Renal pelvis (tissue), 12 donors: Measurements from ENCODE around the gene CALML3. TPM values are rescaled to one million over a fixed set of nuclear protein-coding genes. Genes with fewer than 3 reads are reported as not detected.
"Not testable (repeated sequence)": the region's sequence is repeated elsewhere in the genome, so short reads cannot be mapped to it uniquely, and the experiment has no call there.

Experiments
- DNase-seq: peaks from one replicate; pipeline ENCODE4 v3.0.0-alpha.2; 2013
- long read RNA-seq, 16 experiments: transcript quantifications; one replicate each; lab custom pipeline, GENCODE V29; 2026
- polyA plus RNA-seq, 3 donors: library from polyadenylated mRNA; unstranded; fragments of 120-200 nt; gene quantifications; one replicate each; pipeline ENCODE4 v1.2.1, GENCODE V29; 2013; ENCODE audit not compliant: insufficient read length in 3 of 3

CALML3 gene
- under 1 TPM in 1 of 3 donors, not detected in 2; 0.03 TPM for polyA plus RNA-seq
- long read RNA-seq, donor 1: 0 reads
- long read RNA-seq, donor 2, partial matches to known transcripts: 0 of 3 reads
- long read RNA-seq, donor 2, other reads (novel, unspliced or antisense): 0 of 3 reads
- long read RNA-seq, donor 3: 0 reads
- long read RNA-seq, donor 4: 0 reads
- long read RNA-seq, donor 5: 0 reads
- long read RNA-seq, donor 6: 0 reads
- long read RNA-seq, donor 7, partial matches to known transcripts: 0 of 1 reads
- long read RNA-seq, donor 7, other reads (novel, unspliced or antisense): 0 of 1 reads
- long read RNA-seq, donor 8, partial matches to known transcripts: 0 of 1 reads
- long read RNA-seq, donor 8, other reads (novel, unspliced or antisense): 0 of 1 reads
- long read RNA-seq, donor 9: 0 reads
- long read RNA-seq, donor 10: 0 reads
- long read RNA-seq, donor 11: 0 reads
- long read RNA-seq, donor 12, partial matches to known transcripts: 0 of 2 reads
- long read RNA-seq, donor 12, other reads (novel, unspliced or antisense): 0 of 2 reads
- long read RNA-seq, donor 13: 0 reads
- long read RNA-seq, donor 14: 0 reads
- long read RNA-seq, donor 15: 0 reads
- long read RNA-seq, donor 16: 0 reads

- no peak for DNase-seq
Measured at GRCh38 chr10:5524641-5525560, at the start of gene CALML3. Gene CALML3 (plus strand): TSS chr10:5524961. CDS start chr10:5525086, 125 bp downstream.

- not testable (repeated sequence) for DNase-seq
Measured at GRCh38 chr10:5475088-5475487, 49.7 kb upstream of the CALML3 start.

GRCh38 chr10:5475974-5476807 is 48.6 kb upstream of the CALML3 start:
- DNase-seq: not testable (repeated sequence)

- no peak for DNase-seq
Measured at GRCh38 chr10:5476918-5477525, 47.7 kb upstream of the CALML3 start.

GRCh38 chr10:5477948-5478693 is 46.6 kb upstream of the CALML3 start:
- no peak for DNase-seq

- no peak for DNase-seq
Measured at GRCh38 chr10:5478694-5479305, 46.0 kb upstream of the CALML3 start.

GRCh38 chr10:5479481-5480161 is 45.1 kb upstream of the CALML3 start:
- DNase-seq: no peak

- no peak for DNase-seq
Measured at GRCh38 chr10:5480162-5480941, 44.4 kb upstream of the CALML3 start.

- no peak for DNase-seq
Measured at GRCh38 chr10:5481121-5481520, 43.6 kb upstream of the CALML3 start.

- no peak for DNase-seq
Measured at GRCh38 chr10:5482016-5482415, 42.7 kb upstream of the CALML3 start.

- no peak for DNase-seq
Measured at GRCh38 chr10:5484205-5484604, 40.6 kb upstream of the CALML3 start.

GRCh38 chr10:5485290-5485689 is 39.5 kb upstream of the CALML3 start:
- DNase-seq: no peak

- DNase-seq: no peak
Measured at GRCh38 chr10:5485948-5486852, 38.6 kb upstream of the CALML3 start.

GRCh38 chr10:5486853-5487235 is 37.9 kb upstream of the CALML3 start:
- no peak for DNase-seq

GRCh38 chr10:5488272-5489161 is 36.2 kb upstream of the CALML3 start:
- no peak for DNase-seq

GRCh38 chr10:5490032-5490431 is 34.7 kb upstream of the CALML3 start:
- no peak for DNase-seq
